C4-2B (cell line): ENCODE results near the gene APOA1.

ENCODE experiments used
- H3K27ac ChIP-seq: fragments of 450-650 bp; 2 replicates; pipeline ENCODE4 v1.5.1; 2017
- ZFX ChIP-seq: fragments of 450-650 bp; IDR thresholded peaks from 2 replicates; pipeline ENCODE4 v1.6.1; 2017
- TF ChIP-seq, protein P1 (sequence below): fragments of 450-650 bp; conservative IDR thresholded peaks from 2 replicates; pipeline ENCODE4 v1.5.1; 2017; ENCODE audit warnings: mild to moderate bottlenecking

Gene APOA1

DNA sequence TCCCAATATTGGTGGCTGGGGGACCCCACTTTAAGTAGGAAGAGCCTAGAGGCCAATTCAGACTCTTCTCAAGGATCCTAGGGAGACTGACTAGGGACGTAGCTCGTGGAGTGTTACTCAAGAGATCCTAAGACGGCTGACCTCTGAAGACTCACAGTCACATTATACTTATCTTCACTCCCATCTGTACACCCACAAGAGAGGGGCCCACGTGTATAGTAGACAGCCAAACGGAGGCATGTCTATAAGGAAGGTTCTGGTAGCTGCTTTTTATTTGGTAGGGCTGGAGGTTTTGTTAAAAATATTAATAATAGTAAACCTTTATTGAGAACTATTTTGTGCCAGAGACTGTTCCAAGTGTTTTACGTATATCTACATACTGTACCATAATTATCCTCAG lies 22.9 kb upstream of the APOA1 start:
- no peak overlapping the region for H3K27ac ChIP-seq
- TF ChIP-seq ZFX: no peak
- TF ChIP-seq, protein P1, sequence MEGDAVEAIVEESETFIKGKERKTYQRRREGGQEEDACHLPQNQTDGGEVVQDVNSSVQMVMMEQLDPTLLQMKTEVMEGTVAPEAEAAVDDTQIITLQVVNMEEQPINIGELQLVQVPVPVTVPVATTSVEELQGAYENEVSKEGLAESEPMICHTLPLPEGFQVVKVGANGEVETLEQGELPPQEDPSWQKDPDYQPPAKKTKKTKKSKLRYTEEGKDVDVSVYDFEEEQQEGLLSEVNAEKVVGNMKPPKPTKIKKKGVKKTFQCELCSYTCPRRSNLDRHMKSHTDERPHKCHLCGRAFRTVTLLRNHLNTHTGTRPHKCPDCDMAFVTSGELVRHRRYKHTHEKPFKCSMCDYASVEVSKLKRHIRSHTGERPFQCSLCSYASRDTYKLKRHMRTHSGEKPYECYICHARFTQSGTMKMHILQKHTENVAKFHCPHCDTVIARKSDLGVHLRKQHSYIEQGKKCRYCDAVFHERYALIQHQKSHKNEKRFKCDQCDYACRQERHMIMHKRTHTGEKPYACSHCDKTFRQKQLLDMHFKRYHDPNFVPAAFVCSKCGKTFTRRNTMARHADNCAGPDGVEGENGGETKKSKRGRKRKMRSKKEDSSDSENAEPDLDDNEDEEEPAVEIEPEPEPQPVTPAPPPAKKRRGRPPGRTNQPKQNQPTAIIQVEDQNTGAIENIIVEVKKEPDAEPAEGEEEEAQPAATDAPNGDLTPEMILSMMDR: no peak

DNA sequence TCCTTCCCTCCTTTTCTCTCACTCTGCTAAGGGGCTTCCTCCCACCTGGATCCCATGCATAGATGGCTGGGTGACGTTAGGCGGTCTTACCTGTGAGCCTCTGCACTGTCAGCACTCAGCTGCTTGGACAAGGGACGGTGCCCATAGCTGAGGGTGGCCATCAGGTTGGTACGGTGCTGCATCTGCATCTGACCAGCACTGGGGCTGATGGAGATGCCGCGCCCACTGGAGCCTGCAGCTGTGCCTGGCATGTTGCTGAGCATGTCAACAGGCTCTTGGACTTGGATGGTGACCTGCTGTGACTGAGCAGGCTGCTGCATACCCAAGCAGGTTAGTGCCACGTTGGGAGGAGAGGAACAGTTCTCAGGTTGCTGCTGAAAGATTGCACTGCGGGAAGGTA lies 21.8 kb upstream of the APOA1 start:
- TF ChIP-seq, protein P1: no peak
- no peak for TF ChIP-seq ZFX
- no peak overlapping the region for H3K27ac ChIP-seq

DNA sequence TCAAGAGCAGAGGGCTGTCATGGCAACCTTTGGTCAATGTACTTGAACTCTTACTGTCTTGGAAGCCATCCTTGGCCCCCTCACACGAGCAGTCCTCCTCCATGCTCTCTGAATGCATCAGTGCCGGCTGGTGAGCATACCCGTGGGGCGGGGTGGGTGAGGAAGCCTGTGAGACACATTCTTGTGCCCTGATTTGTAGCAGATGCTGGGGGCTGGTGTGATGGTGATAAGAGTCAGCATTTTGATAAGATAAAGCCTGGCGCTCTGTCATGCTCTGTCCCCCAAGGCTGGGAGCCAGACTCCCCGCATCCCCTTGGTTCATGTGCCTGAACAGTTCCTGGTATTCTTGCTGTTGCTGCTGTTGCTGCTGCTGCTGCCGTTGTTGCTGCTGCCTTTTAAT lies 20.5 kb upstream of the APOA1 start:
- no peak overlapping the region for H3K27ac ChIP-seq
- TF ChIP-seq, protein P1: no peak

DNA sequence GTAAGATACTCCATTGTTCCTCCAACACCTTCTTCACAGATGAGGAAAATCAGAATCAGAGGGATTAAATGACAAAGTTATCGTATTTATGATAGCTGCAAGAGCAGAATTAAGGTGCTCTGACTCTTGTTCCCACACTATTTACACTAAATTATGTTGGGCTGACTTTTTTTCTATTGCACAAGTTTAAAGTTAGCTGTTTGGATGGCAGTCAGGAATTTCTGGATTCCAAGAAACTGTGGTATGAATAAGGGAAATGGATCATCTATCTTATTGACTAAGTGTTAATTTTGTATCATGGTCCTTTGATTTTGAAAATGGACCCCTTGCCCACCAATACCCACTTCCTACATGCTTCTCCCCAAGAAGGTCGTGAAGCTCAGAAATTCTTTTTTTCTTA lies 19.9 kb upstream of the APOA1 start:
- TF ChIP-seq ZFX: no peak
- TF ChIP-seq, protein P1: no peak
- H3K27ac ChIP-seq: no peak overlapping the region

DNA sequence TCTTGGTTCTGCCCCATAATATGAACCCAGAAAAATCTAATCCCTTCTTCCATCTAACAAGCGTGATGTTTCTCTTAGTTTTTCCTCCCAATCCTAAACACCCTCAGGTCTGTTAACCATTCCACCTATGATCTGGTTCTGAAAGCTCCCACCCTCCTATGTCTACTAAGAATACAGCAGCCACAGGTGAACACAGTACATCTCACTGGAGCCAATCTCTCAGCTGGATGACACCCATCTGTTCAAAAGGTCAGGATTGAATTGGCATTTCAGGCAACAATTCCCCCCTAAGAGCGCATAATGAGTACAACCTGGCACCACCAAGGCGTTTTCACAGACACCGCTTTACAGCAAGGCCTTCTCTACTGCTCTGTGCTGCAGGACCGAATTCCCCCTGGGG lies 19.0 kb upstream of the APOA1 start:
- no peak overlapping the region for H3K27ac ChIP-seq
- no peak for TF ChIP-seq ZFX
- TF ChIP-seq, protein P1: no peak

DNA sequence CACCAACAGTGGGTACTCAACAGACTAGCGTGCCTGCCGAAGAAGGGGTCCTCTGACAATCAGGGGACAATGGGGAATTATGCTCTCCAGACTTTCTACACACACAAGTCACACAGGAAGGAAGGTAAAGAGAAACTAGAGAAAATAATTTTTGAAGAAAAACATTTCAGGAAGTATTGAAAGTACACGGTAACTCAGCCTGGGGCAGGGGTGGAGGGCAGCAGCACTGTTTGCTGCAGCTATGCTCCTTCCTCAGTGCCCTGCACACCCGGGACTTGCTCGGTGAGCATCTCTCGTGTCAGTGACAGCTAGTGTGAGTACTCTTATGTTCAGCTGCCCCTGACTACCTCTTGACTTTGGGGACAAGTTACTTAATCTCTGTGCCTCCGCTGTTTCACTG lies 18.0 kb upstream of the APOA1 start:
- TF ChIP-seq, protein P1: no peak
- TF ChIP-seq ZFX: no peak
- H3K27ac ChIP-seq: no peak overlapping the region

DNA sequence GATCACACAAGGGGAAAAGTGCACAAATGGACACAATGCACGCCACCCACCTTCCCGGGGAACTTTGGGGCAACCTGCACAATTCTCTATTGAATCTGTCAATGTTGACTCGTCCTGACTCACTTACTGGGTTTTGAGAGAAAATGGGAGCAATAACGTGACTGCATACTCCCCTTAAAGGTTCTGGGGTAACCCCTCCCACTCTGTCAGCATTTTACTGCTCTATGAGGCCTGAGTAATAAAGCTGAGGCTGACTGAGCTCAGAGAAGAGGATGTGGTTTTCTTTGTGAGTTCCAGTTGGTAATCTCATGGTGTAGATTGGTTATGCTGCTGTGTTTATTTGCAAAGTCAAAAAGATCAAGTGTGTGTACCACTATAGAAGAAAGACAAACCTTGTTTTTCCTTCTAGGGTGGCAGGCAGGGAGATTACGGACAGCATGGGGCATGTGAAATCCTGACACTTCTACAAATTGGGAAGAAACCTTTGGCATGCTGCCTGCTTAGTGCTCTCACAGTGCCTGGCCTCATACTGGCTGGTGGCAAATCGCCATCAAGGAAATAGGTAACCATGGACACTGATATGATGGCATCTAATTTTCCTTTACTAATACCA lies 16.1 kb upstream of the APOA1 start:
- TF ChIP-seq ZFX: no peak
- TF ChIP-seq, protein P1: no peak
- peak overlapping the region; percentile 93 for H3K27ac ChIP-seq
